Stimulated activated CD4-positive, alpha-beta T cell treated with anti-CD3 and anti-CD28 coated beads, Interleukin-15, amount 100 ng/mL, for 24 hours (primary cell): ENCODE data around the gene CHSY1.

ENCODE experiments used
- DNase-seq: peaks from one replicate; pipeline ENCODE4 v3.0.0-alpha.2; 2020

Gene CHSY1

GRCh38 chr15:101149864-101150722, 101.8 kb downstream of the CHSY1 start:
- DNase-seq, result no peak

GRCh38 chr15:101148881-101149664, 102.8 kb downstream of the CHSY1 start:
- no peak for DNase-seq

GRCh38 chr15:101148166-101148880, 103.5 kb downstream of the CHSY1 start:
- DNase-seq, result no peak

- no peak for DNase-seq
Observed at GRCh38 chr15:101147181-101147580, 104.7 kb downstream of the CHSY1 start.

- DNase-seq, result no peak
Observed at GRCh38 chr15:101146118-101146702, 105.6 kb downstream of the CHSY1 start.

GRCh38 chr15:101145362-101145761, 106.5 kb downstream of the CHSY1 start:
- no peak for DNase-seq

GRCh38 chr15:101143321-101143720, 108.5 kb downstream of the CHSY1 start:
- no peak for DNase-seq

GRCh38 chr15:101142711-101143110, 109.1 kb downstream of the CHSY1 start:
- DNase-seq, result no peak

- DNase-seq, result no peak
Observed at GRCh38 chr15:101141926-101142527, 109.8 kb downstream of the CHSY1 start.

GRCh38 chr15:101140697-101141065, 111.2 kb downstream of the CHSY1 start:
- DNase-seq, result no peak

GRCh38 chr15:101139986-101140696, 111.7 kb downstream of the CHSY1 start:
- DNase-seq, result no peak

GRCh38 chr15:101138913-101139880, 112.7 kb downstream of the CHSY1 start:
- DNase-seq, result no peak

GRCh38 chr15:101138086-101138660, 113.7 kb downstream of the CHSY1 start:
- DNase-seq, result no peak

- DNase-seq, result no peak
Observed at GRCh38 chr15:101137312-101137940, 114.4 kb downstream of the CHSY1 start.

GRCh38 chr15:101136381-101137268, 115.2 kb downstream of the CHSY1 start:
- DNase-seq, result no peak

- DNase-seq, result no peak
Observed at GRCh38 chr15:101135532-101136166, 116.2 kb downstream of the CHSY1 start.

- DNase-seq, result no peak
Observed at GRCh38 chr15:101134780-101135179, 117.1 kb downstream of the CHSY1 start.

- DNase-seq, result no peak
Observed at GRCh38 chr15:101133751-101134261, 118.0 kb downstream of the CHSY1 start.
